Dermis microvascular lymphatic vessel endothelial cell (primary cell): ENCODE measurements around the gene NFAT5. TPM values are rescaled to one million over a fixed set of nuclear protein-coding genes. Genes with fewer than 3 reads are reported as not detected.
"Not testable (repeated sequence)": the region's sequence is repeated elsewhere in the genome, so short reads cannot be mapped to it uniquely, and the experiment has no call there.

Experiments used
- DNase-seq, 2 donors: peaks; one replicate each; pipeline versions ENCODE4 v3.0.0 to v3.0.0-alpha.2; 2010; ENCODE audit warnings: low read depth in 2 of 2
- total RNA-seq: library from RNA; depleted of rRNA; stranded (reverse); fragments of >200 nt; gene quantifications from 2 replicates; pipeline ENCODE4 v1.2.1, GENCODE V29; 2014

The NFAT5 gene
- total RNA-seq, 1 donor from 2014 or later: 22.1 TPM

GRCh38 chr16:69555437-69555836 is 10.3 kb upstream of the NFAT5 start:
- DNase-seq: no peak

- no peak for DNase-seq
These were observed 9.9 kb upstream of the NFAT5 start for GRCh38 chr16:69555867-69556266.

DNA sequence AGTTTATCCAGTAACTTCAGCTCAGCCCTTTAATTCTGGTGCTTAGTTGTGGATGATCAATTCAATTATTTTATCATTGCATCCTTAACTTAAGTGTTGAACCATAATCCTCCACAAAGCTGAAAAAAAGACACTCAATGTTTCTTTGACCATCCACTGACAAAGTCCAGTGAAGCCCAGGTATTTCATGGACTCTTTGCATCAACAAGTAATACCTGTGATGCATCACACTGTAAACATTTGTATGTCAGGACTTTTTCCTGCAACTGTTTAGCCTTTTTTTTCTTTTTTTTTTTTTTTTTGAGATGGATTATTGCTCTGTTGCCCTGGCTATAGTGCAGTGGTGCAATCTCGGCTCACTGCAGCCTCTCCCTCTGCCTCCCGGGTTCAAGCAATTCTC is 6.6 kb upstream of the NFAT5 start:
- no peak for DNase-seq

- not testable (repeated sequence) for DNase-seq
These were observed 4.4 kb upstream of the NFAT5 start for GRCh38 chr16:69561367-69561766.

DNA sequence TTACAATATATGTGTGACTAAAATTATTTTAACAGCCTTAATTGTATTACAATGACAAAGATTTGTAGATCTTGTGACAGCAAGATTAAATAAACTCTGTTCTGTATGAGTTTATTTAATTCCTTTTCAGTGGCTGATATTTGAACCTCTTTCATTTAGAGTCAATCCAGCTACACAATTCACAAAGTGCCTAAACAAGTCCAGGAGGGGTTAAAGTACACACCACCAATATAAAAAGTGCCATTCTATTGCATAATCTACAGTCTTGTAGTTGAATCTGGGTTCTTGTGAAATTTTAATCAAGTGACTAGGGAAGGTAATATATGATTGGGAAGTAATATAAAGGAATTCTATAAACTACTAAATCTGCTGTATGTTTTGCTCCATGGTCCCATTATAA is 3.9 kb upstream of the NFAT5 start:
- no peak for DNase-seq

DNA sequence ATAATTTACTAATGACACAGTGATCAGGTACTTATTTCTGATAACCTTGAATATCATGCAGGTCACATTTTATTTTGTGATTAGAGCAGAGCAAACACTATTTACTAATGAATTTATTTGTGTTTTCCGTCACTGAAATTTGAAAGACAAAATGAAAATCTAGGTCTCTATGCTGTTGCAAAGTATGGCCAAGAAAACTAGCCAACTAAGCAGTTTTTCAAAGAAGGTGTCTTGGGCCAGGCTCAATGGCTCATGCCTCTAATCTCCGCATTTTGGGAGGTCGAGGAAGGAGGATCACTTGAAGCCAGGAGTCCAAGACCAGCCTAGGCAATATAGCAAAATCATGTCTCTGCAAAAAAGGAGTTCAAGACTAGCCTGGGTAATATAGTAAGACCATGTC is 3.0 kb upstream of the NFAT5 start:
- no peak for DNase-seq

- peak in 1 of 2 donors; percentile 71 for DNase-seq
These were observed 1.9 kb upstream of the NFAT5 start for GRCh38 chr16:69563605-69564580.

DNA sequence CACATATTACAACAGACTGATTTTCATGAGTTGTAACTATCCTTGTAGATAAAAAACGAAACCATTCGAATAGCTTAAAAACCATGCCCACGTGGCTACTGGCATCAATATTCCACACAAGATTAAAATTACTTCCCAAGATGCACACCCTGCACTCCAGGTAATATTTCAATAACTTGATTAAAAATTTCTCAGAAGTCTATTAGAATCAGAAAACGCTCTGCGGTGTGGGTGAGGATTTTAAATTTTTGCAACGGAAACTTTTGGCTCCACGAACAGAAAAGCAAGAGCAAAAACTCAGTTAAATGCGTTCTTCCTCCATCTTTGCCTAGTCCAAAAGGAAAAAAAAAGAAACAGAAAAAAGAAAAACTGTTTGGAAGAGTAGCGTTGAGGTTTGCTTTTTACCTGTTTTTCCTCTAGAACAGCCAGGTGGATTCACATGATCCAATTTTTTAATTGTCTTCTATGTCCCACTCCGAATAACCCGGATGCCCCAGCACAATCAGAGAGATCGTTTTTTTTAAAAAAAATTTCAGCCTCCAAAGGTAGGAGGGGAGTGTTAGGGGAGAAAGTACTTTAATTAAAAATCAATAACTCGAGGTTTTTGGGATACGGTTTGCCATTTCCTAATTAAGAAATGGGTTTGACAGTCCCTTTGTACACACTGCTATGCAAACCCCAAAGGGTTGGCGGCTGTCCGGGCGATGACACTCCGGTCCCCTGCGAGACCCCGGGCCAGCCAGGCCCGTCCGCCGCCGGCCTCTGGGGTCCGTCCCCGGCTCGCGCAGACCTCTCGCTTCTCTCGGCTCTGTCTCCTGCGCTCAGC is 708 bp upstream of the NFAT5 start:
- DNase-seq: peak in 1 of 2 donors; percentile 14

DNA sequence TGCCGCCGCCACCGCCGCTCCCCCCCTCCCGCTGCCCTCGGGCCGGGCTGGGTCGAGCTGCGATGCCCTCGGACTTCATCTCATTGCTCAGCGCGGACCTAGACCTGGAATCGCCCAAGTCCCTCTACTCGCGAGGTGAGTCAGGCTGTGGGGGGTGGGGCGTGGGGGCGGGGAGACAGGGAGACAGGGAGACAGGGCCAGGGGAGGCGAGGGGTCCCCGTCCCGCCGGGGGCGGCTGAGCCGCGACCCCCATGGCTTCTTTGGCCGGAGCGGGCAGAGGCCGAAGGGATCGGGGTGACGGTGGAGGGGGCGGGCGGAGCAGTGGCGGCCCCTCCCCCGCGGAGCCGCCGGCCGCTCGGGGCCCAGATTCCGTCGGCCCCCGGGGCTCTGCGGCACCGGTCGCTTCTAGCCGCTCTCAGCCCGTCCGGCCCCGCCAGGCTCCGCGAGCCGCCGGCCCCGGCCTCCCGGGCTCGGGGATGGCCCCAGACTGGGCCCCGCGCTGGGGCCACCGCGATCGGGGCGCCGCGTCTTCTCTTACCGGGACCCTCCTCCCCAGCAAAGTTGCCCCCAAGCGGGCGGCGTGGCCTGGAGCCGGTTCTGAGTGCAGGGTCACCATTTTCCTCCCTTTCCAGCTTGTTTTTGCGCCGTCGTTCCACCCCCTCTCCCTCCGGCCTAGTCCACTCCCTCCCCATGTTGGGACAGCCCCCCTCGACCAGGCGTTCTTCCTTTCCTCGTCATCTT is 644 bp downstream of the NFAT5 start:
- peak; percentile 44 to 78 for DNase-seq

DNA sequence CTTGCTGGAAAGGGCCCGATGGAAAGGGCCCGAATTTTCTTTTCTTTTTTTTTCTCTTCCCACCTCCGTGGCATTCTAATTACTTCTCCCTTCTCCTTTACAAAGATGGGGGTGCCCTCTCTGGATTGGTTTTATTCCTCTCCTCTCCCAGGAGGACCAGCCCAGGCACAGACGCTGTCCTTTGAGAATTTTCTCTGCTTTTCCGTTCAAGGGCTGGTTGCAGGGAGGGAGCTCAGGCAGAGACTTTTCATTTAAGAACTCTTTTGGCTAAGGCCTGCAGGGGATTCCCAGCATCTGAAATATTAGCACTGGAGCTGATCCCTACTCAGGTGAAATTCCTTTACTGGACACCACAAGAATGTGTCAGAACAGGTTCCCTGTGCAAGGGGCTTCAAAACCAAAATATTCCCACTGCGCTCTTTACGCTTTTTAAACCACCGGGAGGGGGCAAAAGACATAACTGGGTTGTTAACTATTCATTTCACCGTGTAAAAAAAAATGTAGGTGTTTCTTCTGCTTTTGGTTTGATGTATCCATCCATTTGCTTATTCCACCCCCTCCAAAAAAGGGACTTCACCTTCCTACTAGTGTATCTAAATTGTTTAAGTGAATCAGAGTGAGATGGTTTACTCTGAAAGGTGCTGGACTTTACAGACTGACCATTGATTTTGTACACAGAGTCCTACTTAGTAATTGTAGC is 1.4 kb downstream of the NFAT5 start:
- DNase-seq: peak in 1 of 2 donors; percentile 40

DNA sequence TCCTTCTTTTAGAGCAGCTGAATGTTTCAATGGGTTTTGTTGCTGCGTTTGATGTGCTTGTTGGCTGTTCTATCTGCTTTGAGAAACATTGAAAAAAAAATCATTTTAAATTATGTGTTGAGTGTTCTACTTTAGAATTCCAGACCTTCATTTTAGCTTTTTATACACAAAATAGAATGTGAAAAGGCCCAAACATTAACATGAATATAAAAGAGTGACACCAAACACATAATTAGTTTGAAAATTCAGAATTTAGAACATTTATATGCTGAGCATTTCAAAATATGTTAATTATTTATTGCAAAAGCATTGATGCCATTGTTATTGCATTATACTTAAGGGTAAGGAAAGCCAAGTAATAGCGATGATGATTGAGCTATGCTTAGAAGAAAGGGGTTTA is 2.9 kb downstream of the NFAT5 start:
- no peak for DNase-seq

DNA sequence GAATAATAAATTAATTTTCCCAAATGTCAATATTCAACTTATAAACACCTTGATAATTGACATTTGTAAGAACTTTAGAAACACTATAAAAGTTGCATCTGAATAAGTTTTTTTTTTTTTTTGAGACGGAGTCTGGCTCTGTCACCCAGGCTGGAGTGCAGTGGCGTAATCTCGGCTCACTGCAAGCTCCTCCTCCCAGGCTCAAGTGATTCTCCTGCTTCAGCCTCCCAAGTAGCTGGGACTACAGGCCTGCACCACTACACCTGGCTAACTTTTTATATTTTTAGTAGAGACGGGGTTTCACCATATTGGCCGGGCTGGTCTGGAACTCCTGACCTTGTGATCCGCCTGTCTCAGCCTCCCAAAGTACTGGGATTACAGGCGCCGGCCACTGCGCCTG is 13.0 kb downstream of the NFAT5 start:
- not testable (repeated sequence) for DNase-seq

- no peak for DNase-seq
These were observed 14.2 kb downstream of the NFAT5 start for GRCh38 chr16:69579783-69580481.

DNA sequence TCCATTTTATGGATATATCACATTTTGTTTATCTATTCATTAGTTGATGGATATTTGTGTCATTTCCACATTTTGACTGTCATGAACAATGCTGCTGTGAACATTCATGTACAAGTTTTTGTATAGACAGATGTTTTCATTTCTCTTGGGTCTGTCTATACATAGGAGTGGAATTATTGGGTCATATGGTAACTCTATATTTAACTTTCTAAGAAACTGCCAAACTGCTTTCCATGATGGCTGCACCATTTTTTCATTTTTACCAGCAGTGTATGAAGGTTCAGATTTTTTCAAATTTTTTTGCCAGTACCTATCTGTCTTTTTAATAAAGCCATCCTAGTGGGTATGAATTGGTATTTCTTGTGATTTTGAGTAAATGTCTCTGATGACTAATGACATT is 15.5 kb downstream of the NFAT5 start:
- DNase-seq: no peak

DNA sequence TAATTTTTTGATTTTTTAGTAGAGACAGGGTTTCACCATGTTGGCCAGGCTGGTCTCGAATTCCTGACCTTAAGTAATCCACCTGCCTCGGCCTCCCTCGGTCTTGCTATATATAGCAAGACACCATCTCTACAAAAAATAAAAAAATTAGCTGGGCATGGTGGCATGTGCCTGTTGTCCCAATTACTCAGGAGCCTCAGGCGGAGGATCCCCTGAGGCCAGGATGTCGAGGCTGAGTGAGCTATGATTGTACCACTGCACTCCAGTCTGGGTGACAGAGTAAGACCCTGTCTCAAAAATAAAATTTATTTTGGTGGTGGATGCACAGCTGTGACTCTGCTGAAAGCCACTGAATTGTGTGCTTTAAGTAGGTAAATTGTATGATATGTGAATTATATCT is 18.7 kb downstream of the NFAT5 start:
- not testable (repeated sequence) for DNase-seq

- no peak for DNase-seq
These were observed 23.9 kb downstream of the NFAT5 start for GRCh38 chr16:69589434-69590269.

GRCh38 chr16:69590590-69590989 is 24.8 kb downstream of the NFAT5 start:
- no peak for DNase-seq

DNA sequence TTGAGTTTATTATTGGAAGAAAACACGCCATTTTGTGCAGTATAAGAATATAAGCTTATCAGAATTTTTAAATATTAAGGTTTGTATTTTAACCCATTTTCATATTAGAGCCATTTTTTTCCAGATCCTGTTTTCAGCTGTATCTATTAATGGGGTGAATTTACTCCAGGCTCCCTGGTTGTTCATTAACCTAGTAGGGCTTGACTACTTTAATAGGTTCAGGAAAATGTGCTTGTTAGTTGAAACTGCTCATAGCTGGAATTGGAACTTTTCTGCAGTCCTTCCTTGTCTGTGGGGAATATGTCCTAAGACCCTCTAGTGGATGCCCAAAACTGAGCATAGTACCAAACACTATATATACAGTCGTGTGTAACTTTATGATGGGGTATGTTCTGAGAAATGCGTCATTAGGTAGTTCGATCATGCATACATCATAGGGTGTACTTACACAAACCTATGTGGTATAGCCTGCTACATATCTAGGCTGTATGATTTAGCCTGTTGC is 28.0 kb downstream of the NFAT5 start:
- no peak for DNase-seq
